ENCODE results near the gene LAMTOR3. TPM values are rescaled to one million over a fixed set of nuclear protein-coding genes. Genes with fewer than 3 reads are reported as not detected.

The LAMTOR3 gene
- total RNA-seq, 2 donors from 2014 or later = 14.2 to 16.6 TPM

DNA sequence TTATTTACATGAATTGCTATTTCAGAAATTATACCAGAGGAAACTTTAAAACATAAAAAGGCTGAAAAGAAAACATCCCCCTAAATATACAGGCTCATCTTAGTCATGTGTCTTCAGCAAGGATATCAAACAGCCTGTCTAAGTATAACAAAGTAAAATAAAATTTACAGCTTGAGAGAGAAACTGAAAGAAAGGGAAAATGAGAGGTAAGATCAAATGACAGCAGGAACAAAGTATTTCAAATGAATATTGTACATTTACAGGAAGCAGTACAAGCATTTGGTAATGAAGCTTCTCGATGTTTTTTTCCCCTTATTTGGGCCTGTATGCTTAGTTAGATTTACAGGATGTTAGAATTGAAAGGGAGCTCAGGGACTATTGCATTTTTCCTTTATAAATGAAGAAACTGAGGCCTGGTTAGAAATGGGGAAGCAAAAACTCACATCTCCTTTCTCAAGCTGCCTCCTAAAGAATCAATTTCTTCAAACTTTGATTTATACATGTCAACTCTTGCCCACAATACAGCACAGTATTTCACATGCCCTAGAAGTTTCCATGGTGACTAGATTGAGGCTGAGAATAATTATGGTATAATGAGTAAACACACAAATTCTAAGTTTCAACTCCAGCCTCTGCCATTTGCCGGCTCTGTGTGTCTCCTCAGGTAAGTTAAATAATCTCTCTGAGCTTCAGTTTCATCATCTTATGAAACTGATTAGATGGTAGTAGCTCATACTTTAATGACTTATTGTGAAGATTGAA is 48.3 kb downstream of the LAMTOR3 start:
- no peaks in the 10 kb centered on the region for H3K36me3 ChIP-seq (replicated peaks in 1 of 2; ENCODE audit: insufficient read depth in 1 of 2, low read depth in 2 of 2)
- no peak overlapping the region for H3K27ac ChIP-seq
- no peaks in the 10 kb centered on the region for H3K9me3 ChIP-seq
- no peak overlapping the region for H3K4me3 ChIP-seq
- WGBS, 2 donors = 81 to 91% methylated on average over 2 of the region's 2 CpGs
- intact Hi-C loops (cut with DNase I) = no loop called here
- ATAC-seq (no peak), DNase-seq (no peak)
- no peaks in the 10 kb centered on the region for H3K27me3 ChIP-seq
- H3K4me1 ChIP-seq = no peaks in the 10 kb centered on the region
- TF ChIP-seq POLR2A (IDR thresholded peaks at IDR 0.05) = no peak
- TF ChIP-seq, protein P1, sequence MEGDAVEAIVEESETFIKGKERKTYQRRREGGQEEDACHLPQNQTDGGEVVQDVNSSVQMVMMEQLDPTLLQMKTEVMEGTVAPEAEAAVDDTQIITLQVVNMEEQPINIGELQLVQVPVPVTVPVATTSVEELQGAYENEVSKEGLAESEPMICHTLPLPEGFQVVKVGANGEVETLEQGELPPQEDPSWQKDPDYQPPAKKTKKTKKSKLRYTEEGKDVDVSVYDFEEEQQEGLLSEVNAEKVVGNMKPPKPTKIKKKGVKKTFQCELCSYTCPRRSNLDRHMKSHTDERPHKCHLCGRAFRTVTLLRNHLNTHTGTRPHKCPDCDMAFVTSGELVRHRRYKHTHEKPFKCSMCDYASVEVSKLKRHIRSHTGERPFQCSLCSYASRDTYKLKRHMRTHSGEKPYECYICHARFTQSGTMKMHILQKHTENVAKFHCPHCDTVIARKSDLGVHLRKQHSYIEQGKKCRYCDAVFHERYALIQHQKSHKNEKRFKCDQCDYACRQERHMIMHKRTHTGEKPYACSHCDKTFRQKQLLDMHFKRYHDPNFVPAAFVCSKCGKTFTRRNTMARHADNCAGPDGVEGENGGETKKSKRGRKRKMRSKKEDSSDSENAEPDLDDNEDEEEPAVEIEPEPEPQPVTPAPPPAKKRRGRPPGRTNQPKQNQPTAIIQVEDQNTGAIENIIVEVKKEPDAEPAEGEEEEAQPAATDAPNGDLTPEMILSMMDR (IDR thresholded peaks at IDR 0.05) = no peak

DNA sequence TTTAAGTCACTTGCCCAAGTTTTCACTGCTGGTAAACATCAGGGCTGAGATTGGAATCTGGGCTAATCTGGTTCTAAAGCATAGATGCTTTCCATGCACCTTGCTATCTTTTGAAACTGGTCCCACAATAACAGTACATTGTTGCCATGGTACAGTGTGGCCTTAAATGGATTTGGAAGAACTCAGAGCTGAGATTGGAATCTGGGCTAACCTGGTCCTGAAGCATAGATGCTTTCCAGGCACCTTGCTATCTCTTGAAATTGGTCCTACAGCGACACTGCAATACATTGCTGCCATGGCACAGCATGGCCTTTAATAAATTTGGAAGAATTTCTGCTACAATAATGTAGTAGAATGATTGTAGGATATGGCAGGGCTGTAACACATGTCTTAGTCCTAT is 49.0 kb downstream of the LAMTOR3 start:
- H3K27ac ChIP-seq = no peak overlapping the region
- H3K27me3 ChIP-seq = no peaks in the 10 kb centered on the region
- intact Hi-C loops (cut with DNase I) = no loop called here
- ATAC-seq (no peak), DNase-seq (no peak)
- TF ChIP-seq, protein P1 (IDR thresholded peaks at IDR 0.05) = no peak
- TF ChIP-seq POLR2A (IDR thresholded peaks at IDR 0.05) = no peak
- 90 to 94% methylated on average over 1 of the region's 1 CpG for WGBS, 2 donors
- H3K36me3 ChIP-seq (replicated peaks in 1 of 2; ENCODE audit: insufficient read depth in 1 of 2, low read depth in 2 of 2) = no peaks in the 10 kb centered on the region
- no peaks in the 10 kb centered on the region for H3K9me3 ChIP-seq
- no peak overlapping the region for H3K4me3 ChIP-seq
- H3K4me1 ChIP-seq = no peaks in the 10 kb centered on the region

DNA sequence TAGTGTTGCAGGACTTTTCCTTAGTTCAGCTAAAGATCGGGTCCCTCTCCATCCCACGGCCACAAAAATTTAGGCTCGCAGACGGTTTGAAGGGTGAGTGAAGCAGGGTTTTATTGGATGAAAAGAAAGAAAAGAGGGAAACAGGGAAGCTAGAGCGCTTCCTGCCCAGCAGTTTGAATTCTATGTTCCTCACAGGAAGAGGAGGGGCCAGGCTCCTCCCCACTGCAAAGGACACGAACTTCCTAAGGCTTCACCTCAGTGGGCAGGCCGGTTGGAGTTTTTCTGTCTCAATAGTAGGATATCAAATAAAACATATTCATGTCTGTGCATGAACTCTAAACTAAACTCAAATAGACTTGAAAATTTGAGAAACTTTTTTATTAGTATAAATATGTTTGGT is 50.2 kb downstream of the LAMTOR3 start:
- no peaks in the 10 kb centered on the region for H3K27me3 ChIP-seq
- H3K36me3 ChIP-seq (replicated peaks in 1 of 2; ENCODE audit: insufficient read depth in 1 of 2, low read depth in 2 of 2) = no peaks in the 10 kb centered on the region
- no peaks in the 10 kb centered on the region for H3K4me1 ChIP-seq
- DNase-seq = no peak
- no peak for ATAC-seq
- WGBS, 2 donors = 87 to 94% methylated on average over 7 of the region's 7 CpGs
- H3K27ac ChIP-seq = no peak overlapping the region
- no peak overlapping the region for H3K4me3 ChIP-seq
- TF ChIP-seq, protein P1 (IDR thresholded peaks at IDR 0.05) = no peak
- no peak for TF ChIP-seq POLR2A (IDR thresholded peaks at IDR 0.05)
- H3K9me3 ChIP-seq = no peaks in the 10 kb centered on the region
- intact Hi-C loops (cut with DNase I) = no loop called here

DNA sequence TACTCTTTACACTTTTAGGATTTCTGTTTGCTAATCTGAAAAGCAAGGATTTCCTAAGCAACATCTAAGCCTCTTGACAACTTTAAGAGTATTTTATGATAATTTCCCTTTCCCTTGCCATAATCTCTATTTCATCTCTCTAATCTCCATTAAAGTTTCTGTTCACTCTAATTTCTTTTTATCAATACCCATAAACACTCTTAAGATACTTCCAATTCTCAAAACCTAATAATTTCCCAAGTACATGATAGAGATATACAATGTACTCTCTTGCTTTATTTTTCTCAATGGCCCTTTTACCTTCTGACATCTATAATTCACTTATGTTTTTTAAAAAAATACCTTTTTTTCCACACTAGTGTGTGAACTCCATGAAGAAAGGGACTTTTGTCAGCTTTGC is 50.8 kb downstream of the LAMTOR3 start:
- Histone ChIP-seq H3K27me3 (no peaks in the 10 kb centered on the region), H3K36me3 (replicated peaks in 1 of 2; ENCODE audit: insufficient read depth in 1 of 2, low read depth in 2 of 2) (no peaks in the 10 kb centered on the region), H3K27ac (no peak overlapping the region), H3K4me1 (no peaks in the 10 kb centered on the region), H3K9me3 (no peaks in the 10 kb centered on the region), H3K4me3 (no peak overlapping the region)
- ATAC-seq (no peak), DNase-seq (no peak)
- intact Hi-C loops (cut with DNase I) = no loop called here
- TF ChIP-seq, protein P1 (IDR thresholded peaks at IDR 0.05) = no peak
- no peak for TF ChIP-seq POLR2A (IDR thresholded peaks at IDR 0.05)

DNA sequence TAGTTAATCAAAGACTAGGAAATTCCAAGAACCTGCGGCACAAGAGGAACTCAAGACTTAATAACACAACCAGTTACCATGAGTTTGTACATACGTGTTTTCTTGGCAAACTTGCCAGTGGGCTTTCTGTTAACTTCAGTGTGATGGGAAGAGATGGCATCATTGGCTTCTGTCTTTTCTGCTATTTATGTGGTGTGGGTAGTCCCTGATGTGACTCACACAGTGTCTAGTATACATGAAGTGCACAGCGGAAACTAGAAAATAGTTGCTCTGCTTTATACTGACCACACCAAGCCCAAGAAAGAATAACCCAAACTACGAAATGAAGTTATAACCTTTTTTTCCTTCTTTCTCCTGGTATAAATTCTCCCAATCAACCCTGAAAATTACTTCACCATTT is 53.1 kb downstream of the LAMTOR3 start:
- DNase-seq (no peak), ATAC-seq (no peak)
- 89% methylated on average over 4 of the region's 4 CpGs for WGBS, 2 donors
- Histone ChIP-seq H3K4me1 (no peaks in the 10 kb centered on the region), H3K27ac (no peak overlapping the region), H3K4me3 (no peak overlapping the region), H3K27me3 (no peaks in the 10 kb centered on the region), H3K36me3 (replicated peaks in 1 of 2; ENCODE audit: insufficient read depth in 1 of 2, low read depth in 2 of 2) (no peaks in the 10 kb centered on the region), H3K9me3 (no peaks in the 10 kb centered on the region)
- TF ChIP-seq, protein P1 (IDR thresholded peaks at IDR 0.05) = no peak
- no peak for TF ChIP-seq POLR2A (IDR thresholded peaks at IDR 0.05)
- intact Hi-C loops (cut with DNase I) = no loop called here

Measured in body of pancreas (tissue), 4 donors.